ENCODE measurements around the gene VSTM2B.

DNA sequence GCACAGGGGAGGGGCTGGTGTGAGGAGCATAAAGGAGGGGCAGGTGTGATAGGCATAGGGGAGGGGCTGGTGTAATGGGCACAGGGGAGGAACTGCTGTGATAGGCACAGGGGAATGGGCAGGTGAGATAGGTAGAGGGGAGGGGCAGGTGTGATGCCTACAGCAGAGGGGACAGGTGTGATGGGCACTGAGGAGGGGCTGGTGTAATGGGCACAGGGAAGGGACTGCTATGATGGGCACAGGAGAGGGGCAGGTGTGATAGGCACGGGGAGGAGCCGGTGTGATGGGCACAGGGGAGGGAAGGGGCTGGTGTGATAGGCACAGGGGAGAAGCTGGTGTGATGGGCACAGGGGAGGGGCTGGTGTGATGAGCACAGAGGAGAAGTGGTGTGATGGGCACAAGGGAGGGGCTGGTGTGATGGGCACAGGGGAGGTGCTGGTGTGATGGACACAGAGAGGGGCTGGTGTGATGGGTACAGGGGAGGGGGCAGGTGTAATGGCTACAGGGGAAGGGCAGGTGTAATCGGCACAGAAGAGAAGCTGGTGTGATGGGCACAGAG is 40.8 kb downstream of the VSTM2B start:
- TF ChIP-seq, protein P1, sequence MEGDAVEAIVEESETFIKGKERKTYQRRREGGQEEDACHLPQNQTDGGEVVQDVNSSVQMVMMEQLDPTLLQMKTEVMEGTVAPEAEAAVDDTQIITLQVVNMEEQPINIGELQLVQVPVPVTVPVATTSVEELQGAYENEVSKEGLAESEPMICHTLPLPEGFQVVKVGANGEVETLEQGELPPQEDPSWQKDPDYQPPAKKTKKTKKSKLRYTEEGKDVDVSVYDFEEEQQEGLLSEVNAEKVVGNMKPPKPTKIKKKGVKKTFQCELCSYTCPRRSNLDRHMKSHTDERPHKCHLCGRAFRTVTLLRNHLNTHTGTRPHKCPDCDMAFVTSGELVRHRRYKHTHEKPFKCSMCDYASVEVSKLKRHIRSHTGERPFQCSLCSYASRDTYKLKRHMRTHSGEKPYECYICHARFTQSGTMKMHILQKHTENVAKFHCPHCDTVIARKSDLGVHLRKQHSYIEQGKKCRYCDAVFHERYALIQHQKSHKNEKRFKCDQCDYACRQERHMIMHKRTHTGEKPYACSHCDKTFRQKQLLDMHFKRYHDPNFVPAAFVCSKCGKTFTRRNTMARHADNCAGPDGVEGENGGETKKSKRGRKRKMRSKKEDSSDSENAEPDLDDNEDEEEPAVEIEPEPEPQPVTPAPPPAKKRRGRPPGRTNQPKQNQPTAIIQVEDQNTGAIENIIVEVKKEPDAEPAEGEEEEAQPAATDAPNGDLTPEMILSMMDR (conservative IDR thresholded peaks at IDR 0.05; ENCODE audit: low read depth, low read length), result no peak
- no peak for TF ChIP-seq CHD1 (IDR thresholded peaks at IDR 0.05; ENCODE audit: low read depth, low read length)
- TF ChIP-seq MAFK (IDR thresholded peaks at IDR 0.05; ENCODE audit: low read depth, low read length), result no peak

Data from IMR-90 (cell line).